ENCODE data around the gene NR5A2. TPM values are rescaled to one million over a fixed set of nuclear protein-coding genes. Genes with fewer than 3 reads are reported as not detected.

Gene NR5A2
- total RNA-seq, 1 experiment from 2014 or later: 4.7 TPM

DNA sequence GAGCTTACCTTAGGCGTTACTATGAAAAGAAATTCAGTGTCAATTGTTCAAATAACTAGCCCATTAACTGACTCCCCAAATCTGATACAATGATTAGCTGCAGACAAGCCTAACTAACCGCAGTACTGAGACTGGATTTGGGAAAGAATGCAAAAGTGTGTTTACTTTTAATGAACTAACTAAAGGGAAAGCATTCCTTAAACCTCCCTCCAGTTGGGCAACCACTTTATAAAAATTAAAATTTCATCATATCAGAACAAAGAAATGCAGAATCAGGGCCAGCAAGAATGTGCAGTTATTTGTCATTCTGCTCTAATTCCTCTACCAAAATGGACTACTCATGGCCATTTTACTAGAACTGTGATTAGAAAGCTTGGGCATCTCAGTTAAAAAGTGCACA lies 11.7 kb upstream of the NR5A2 start:
- Histone ChIP-seq H3K23ac (ENCODE audit: insufficient read length, low read depth, low read length) (no peak overlapping the region), H4K20me1 (ENCODE audit: control insufficient read depth, insufficient read depth, insufficient read length) (no peaks in the 10 kb centered on the region), H4K5ac (ENCODE audit: insufficient read length, low read depth, low read length) (no peak overlapping the region), H2BK20ac (ENCODE audit: low read depth, low read length, poor library complexity, severe bottlenecking) (no peak overlapping the region), H3K79me1 (ENCODE audit: insufficient read depth, low read depth, low read length, poor library complexity, severe bottlenecking) (no peaks in the 10 kb centered on the region), H2AFZ (ENCODE audit: low read length) (no peak overlapping the region), H3K9ac (ENCODE audit: extremely low read depth, insufficient read length, low read length) (no peak overlapping the region), H3K27ac (ENCODE audit: insufficient read length, low read depth, low read length) (no peak overlapping the region), H3K14ac (ENCODE audit: insufficient read depth, low read length) (no peak overlapping the region), H2BK120ac (ENCODE audit: low read depth, low read length, poor library complexity, severe bottlenecking) (no peak overlapping the region), H2BK12ac (ENCODE audit: insufficient read length, low read depth, low read length) (no peak overlapping the region), H2BK15ac (ENCODE audit: low read depth, low read length) (no peak overlapping the region), H3K79me2 (ENCODE audit: insufficient read depth, low read length) (no peaks in the 10 kb centered on the region; the same call in 1 of the 2 replicates), H3K18ac (ENCODE audit: insufficient read length, low read depth, low read length) (no peak overlapping the region), H4K91ac (ENCODE audit: insufficient read length, low read depth, low read length) (no peak overlapping the region), H2AK5ac (ENCODE audit: insufficient read length, low read length) (no peak overlapping the region), H3K9me3 (ENCODE audit: control insufficient read depth, low read depth, low read length) (no peaks in the 10 kb centered on the region), H3K4me2 (ENCODE audit: insufficient read depth, insufficient read length, low read length) (no peak overlapping the region), H3K27me3 (ENCODE audit: insufficient read depth, low read length) (no peaks in the 10 kb centered on the region), H3K4me1 (ENCODE audit: insufficient read depth, low read length) (no peaks in the 10 kb centered on the region), H3K56ac (ENCODE audit: insufficient read length, low read depth, low read length) (no peak overlapping the region), H3T11ph (ENCODE audit: low read length) (no peak overlapping the region), H4K8ac (replicated peaks; ENCODE audit: insufficient read length, low read depth, low read length) (no peak overlapping the region), H3K23me2 (ENCODE audit: insufficient read length, low read depth, low read length, poor library complexity, severe bottlenecking) (no peaks in the 10 kb centered on the region), H3K4ac (ENCODE audit: low read depth, low read length) (no peak overlapping the region), H2BK5ac (ENCODE audit: insufficient read length, low read length) (no peak overlapping the region)
- no peak overlapping the region for H3K27ac Mint-ChIP-seq
- DNase-seq: no peak
- H3K9me3 Mint-ChIP-seq: no peaks in the 10 kb centered on the region
- no peak overlapping the region for H3K4me3 Mint-ChIP-seq
- WGBS (ENCODE audit: extremely low coverage, insufficient read length, low lambda C conversion rate): no CpG with 5 or more reads among the region's 2 CpGs
- H3K4me1 Mint-ChIP-seq: no peaks in the 10 kb centered on the region
- TF ChIP-seq, protein P1, sequence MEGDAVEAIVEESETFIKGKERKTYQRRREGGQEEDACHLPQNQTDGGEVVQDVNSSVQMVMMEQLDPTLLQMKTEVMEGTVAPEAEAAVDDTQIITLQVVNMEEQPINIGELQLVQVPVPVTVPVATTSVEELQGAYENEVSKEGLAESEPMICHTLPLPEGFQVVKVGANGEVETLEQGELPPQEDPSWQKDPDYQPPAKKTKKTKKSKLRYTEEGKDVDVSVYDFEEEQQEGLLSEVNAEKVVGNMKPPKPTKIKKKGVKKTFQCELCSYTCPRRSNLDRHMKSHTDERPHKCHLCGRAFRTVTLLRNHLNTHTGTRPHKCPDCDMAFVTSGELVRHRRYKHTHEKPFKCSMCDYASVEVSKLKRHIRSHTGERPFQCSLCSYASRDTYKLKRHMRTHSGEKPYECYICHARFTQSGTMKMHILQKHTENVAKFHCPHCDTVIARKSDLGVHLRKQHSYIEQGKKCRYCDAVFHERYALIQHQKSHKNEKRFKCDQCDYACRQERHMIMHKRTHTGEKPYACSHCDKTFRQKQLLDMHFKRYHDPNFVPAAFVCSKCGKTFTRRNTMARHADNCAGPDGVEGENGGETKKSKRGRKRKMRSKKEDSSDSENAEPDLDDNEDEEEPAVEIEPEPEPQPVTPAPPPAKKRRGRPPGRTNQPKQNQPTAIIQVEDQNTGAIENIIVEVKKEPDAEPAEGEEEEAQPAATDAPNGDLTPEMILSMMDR (conservative IDR thresholded peaks at IDR 0.05): no peak
- peaks cover 1% of the 10 kb centered on the region; the same call in 1 of the 2 replicates for H3K27me3 Mint-ChIP-seq (ENCODE audit: low read depth)
- H3K36me3 Mint-ChIP-seq (ENCODE audit: insufficient read depth in 1 of 3, low read depth in 3 of 3): no peaks in the 10 kb centered on the region

All from H9 (cell line).